Stimulated activated CD4-positive, alpha-beta T cell treated with anti-CD3 and anti-CD28 coated beads, Interleukin-15, amount 100 ng/mL, for 24 hours (primary cell): ENCODE results near the gene P3R3URF.

Experiments used
- DNase-seq: peaks from one replicate; pipeline ENCODE4 v3.0.0-alpha.2; 2020

P3R3URF gene

DNA sequence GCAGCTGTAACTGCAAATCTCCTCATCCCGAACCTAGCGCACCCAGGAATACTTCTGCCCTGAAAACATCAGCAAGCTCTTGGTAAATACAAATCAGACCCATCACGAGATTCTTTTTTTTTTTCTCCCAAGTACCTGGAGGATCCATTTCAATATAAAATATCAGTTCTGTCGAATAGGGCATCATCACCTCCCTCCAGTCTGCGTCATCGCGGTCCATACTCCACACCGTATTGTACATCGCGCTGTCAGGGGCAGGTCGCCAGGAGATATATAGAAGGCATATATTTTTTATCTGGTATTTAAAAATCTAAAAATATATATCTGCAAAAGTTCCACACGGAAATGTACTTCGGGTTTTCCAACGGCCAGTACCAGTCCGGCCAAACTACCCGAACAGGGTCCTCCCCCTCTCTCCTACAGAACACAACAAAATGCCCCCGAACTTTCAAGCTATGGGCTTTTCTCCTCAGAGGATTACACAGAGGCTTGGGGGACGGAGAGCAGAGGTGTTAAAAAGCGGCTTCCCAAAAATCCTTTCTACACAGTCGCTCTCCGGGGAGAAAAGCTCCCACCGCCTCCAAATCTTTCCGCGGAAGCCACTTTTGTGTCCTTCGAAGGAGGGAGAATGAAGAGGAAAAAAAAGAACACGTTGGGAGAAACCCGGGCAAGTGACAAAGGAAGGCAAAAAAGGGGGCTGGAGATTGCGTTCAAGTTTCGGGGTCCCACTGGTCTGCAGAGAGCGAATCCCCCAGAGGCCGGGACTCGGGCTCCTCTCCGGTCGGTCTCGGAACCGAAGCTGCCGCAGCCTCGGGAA, 44.4 kb downstream of the P3R3URF start:
- DNase-seq, result peak; percentile 57

DNA sequence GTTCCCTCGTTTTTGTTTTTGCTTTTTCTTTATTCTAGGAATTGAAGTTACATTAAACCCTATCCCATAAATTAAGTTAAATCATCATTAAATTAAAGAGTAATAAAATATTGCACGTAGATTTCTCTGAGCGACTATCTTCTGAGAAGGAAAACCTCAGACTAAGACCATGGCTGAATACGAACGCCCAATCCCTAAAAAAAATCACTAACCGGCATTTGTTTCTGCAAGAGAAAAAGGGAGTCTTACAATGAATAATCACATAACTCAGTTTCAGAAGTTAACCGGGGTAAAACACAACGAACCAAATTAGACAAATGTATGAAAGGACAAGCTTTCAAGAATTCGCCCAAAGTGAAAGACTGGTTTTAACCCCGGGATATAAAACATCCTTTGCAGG, 45.2 kb downstream of the P3R3URF start:
- no peak for DNase-seq

DNA sequence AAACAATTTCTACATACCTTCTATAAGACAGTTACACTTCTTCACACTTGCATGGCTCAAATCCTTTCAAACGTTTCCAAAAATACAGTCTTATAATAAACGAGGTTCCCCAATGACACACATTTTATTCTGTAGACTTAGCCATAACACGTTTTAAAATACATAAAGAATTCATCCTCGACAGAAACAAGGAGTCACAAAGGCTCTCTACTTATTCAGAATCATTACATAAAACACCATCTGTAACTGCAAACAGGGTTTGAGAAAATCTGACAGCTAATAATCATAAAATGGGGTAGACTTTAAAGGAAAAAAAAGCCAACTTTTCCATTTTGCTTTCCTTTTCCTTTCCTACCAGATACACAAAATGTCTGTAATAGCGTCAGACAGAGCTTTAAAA, 45.7 kb downstream of the P3R3URF start:
- DNase-seq, result no peak

DNA sequence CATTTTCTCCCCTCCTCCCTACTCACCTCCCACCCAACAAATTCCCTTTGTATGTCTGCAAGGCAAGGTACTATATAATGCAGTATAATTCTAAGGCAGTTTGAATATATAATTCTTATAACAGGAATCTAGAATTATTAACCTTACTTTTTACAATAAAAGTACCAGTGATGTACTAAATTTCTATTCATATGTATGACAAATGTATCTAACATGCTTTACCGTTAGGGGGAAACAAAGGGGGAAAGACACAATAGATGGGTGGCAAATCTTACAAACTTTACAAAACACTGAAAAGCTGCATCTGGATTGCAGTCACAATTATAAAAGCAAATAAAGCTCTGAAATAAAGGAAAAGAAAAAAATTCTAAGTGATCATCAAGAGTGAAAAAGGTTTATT, 46.2 kb downstream of the P3R3URF start:
- no peak for DNase-seq

DNA sequence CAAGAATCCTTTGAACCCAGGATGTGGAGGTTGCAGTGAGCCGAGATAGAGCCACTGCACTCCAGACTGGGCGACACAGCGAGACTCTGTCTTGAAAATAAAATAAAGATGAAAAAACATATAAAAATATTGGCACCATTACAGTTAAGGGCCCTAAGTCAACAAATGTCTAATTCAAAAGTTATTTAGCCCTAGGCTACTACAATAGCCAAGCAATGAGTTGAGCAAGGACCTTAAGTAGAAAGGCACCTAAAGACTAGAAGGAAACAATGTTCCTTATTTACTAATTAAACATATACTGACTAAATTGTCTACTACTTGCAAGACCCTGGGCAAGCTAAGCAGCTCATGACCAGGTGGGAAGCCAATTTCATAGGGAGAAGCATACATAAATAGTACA, 47.9 kb downstream of the P3R3URF start:
- no peak for DNase-seq
